CD4-positive, alpha-beta T cell treated with Interferon gamma for 1 hour (primary cell): ENCODE data around the gene LRRC57.
A peak's percentile ranks its signal among the peaks of the same experiment; 100 is the strongest.

Experiments used
- DNase-seq: peaks from one replicate; pipeline ENCODE4 v3.0.0-alpha.2; 2020

Gene LRRC57

GRCh38 chr15:42549741-42550392 lies 1.3 kb upstream of the LRRC57 start:
- no peak for DNase-seq

GRCh38 chr15:42549032-42549491 lies 469 bp upstream of the LRRC57 start:
- peak; percentile 17 for DNase-seq

- no peak for DNase-seq
Observed at GRCh38 chr15:42547918-42548248, 710 bp downstream of the LRRC57 start.

GRCh38 chr15:42544853-42545629 lies 3.6 kb downstream of the LRRC57 start:
- DNase-seq = no peak

GRCh38 chr15:42533246-42533645 lies 15.3 kb downstream of the LRRC57 start:
- no peak for DNase-seq

GRCh38 chr15:42528970-42529369 lies 19.6 kb downstream of the LRRC57 start:
- DNase-seq = no peak

GRCh38 chr15:42523331-42523730 lies 25.3 kb downstream of the LRRC57 start:
- no peak for DNase-seq

GRCh38 chr15:42511007-42511391 lies 37.6 kb downstream of the LRRC57 start:
- DNase-seq = no peak

GRCh38 chr15:42510258-42511006 lies 38.2 kb downstream of the LRRC57 start:
- no peak for DNase-seq

GRCh38 chr15:42508263-42508690 lies 40.3 kb downstream of the LRRC57 start:
- no peak for DNase-seq

- DNase-seq = no peak
Observed at GRCh38 chr15:42507514-42507913, 41.1 kb downstream of the LRRC57 start.

- DNase-seq = no peak
Observed at GRCh38 chr15:42504631-42505030, 44.0 kb downstream of the LRRC57 start.

GRCh38 chr15:42503825-42504224 lies 44.8 kb downstream of the LRRC57 start:
- DNase-seq = no peak

GRCh38 chr15:42502477-42502876 lies 46.1 kb downstream of the LRRC57 start:
- no peak for DNase-seq

GRCh38 chr15:42499858-42500609 lies 48.6 kb downstream of the LRRC57 start:
- no peak for DNase-seq

GRCh38 chr15:42498212-42499068 lies 50.2 kb downstream of the LRRC57 start:
- no peak for DNase-seq

GRCh38 chr15:42495361-42496212 lies 53.0 kb downstream of the LRRC57 start, which contains the start of gene SNAP23:
Gene SNAP23 (plus strand): TSS chr15:42495634. CDS start chr15:42511847, 16,213 bp downstream.
- DNase-seq = peak; percentile 83

- no peak for DNase-seq
Observed at GRCh38 chr15:42494998-42495360, 53.6 kb downstream of the LRRC57 start.

- no peak for DNase-seq
Observed at GRCh38 chr15:42493679-42494078, 54.9 kb downstream of the LRRC57 start.

GRCh38 chr15:42491539-42492225 lies 56.9 kb downstream of the LRRC57 start:
- no peak for DNase-seq
